Activated T-cell treated with anti-CD3 and anti-CD28 coated beads, Interleukin-2, amount 50 U/mL, for 1 hour (primary cell): ENCODE measurements around the gene DGKD.

Experiments used
- DNase-seq: peaks from one replicate; pipeline ENCODE4 v3.0.0-alpha.2; 2020

The DGKD gene

DNA sequence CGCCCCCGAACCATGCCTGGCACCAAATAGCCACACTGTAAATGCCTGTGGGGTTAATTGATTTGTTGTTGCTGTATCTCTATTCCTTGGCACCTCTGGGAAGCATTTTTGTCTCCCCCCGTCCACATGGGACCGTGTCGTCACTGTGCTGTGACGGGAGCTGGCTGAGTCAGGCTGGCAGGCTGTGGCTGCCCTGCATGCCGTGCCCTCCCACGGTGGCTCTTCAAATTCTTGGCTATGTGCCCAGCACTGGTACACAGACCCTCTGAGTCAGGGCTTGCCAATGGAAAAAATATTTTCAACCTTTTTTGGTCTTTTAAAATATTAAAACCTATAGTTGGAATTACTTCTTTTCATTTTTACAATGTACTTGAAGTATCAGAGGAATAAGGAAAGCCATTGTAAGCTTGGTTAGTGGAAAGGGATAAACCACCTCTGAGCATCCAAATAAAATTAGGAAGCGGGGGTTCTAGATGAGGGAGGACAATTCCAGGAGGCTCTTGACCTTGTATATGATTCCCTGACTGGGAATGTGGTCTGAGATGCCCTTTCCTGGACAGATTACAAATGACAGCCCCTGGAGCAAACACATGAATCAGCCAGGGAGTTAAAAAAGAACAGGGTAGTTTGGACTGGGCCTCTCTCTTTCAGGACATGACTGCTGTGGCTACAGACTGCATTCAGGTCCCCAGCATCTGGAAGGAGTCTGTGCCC lies 59.4 kb downstream of the DGKD start:
- peak; percentile 72 for DNase-seq

DNA sequence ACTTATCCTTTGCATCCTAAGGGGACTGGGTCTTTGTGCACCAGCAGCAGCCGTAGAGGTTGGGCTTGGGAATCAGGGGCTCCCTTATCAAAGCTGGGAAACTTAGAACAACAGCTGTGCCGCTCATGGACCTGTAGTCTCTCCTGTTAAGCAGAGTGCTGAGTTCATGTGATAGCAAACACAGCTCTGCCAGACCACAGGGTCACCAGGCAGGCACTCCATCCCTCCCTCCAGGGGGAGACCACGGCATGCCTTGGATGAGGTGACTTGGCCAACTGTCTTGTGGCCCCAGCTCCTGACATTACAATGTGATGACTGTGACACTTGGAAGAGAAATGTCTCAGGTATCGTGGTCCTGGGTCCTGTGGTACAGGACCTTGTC lies 60.0 kb downstream of the DGKD start:
- DNase-seq = no peak

DNA sequence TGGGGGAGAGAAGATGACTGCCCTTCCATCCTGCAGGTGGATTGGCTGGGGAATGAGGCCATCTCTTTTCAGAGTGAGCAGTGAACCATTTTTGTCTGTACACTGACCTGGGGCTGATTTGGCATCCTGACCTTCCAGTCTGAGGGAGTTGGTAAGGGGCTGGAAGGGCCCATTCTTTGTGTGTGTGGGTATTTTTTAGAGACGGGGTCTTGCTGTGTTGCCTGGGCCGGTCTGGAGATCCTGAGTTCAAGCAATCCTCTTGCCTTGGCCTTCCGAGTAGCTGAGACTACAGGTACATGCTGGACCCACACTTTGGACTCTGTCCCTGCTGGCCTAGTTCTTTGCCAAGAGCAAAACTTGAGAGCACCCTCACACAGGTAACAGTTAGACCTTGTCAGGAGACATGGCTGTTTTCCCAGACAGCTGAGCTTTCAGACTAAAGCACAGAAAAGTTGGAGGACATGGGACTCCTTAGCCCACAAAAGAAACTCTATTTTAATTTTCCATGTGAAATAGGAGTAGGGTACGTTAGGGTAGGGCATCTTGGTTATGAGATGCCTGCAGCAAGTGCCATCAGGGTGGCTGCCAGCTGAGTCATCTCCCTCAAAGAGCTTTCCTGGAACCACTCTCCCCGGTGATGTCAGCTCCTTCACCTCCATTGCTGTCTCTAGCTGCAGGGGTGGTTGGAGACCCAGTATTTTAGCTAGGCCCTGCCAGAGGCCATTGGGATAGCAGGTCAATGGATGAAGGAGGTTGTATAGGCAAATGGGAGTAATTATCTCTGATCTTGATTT lies 60.7 kb downstream of the DGKD start:
- DNase-seq = no peak

- DNase-seq = no peak
Observed at GRCh38 chr2:233416199-233416598, 61.9 kb downstream of the DGKD start.

- DNase-seq = no peak
Observed at GRCh38 chr2:233416706-233417105, 62.4 kb downstream of the DGKD start.

DNA sequence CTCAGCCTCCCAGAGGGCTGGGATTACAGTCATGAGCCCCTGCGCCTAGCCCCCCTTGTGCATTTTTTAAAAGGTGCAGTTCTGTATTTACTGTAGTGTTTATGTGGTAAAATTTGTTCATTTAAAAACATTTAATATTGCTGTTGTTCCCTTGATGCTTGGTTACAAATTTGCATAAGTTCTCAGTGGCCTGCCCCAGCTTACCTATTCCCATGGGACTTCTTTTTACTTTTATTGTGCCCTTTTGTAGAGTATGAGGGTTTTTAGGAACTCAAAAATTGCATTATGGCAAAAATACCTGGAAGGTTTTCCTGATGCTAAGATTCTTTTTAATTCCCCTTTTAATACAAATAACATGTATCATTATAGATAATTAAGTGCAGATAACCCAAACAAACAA lies 63.0 kb downstream of the DGKD start:
- DNase-seq = no peak

GRCh38 chr2:233418052-233418760 lies 63.9 kb downstream of the DGKD start:
- DNase-seq = no peak

DNA sequence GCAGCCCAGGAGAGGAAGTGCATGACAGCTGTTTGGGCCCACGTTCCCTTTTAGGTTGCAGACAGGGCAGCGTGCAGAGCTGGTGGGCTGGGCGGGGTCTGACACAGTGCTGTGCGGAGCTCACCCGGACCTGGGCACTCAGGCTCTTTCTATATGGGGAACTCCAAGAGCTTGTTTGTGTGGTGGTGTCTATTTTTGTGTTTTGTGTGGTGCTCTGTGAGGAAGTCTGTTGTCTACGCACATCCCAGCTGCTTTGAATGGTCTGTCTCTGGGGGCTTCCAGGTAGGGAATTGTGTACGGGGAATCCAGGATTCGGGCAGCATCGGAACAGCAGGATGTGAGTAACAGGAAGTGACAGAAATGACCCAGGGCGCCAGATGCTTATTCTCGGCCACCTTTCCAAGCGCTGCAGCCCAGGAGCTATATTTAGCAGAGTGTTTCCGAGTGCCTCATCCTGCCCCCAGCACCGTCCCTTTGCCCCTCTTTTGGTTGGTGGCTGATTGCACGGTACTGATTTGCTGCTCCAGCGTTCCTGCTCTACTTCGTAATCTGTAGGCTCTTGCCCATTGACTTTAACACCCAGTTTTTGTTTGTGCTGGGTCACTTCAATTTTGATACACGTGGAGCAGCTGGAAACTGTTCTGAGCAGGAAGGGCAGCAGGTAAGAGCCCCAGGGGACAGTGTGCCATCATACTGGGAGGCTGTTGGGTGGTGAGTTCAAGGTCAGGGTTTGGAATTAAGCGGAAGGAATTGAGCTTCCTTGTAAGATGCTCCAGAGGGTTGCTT lies 64.7 kb downstream of the DGKD start:
- DNase-seq = peak; percentile 67

DNA sequence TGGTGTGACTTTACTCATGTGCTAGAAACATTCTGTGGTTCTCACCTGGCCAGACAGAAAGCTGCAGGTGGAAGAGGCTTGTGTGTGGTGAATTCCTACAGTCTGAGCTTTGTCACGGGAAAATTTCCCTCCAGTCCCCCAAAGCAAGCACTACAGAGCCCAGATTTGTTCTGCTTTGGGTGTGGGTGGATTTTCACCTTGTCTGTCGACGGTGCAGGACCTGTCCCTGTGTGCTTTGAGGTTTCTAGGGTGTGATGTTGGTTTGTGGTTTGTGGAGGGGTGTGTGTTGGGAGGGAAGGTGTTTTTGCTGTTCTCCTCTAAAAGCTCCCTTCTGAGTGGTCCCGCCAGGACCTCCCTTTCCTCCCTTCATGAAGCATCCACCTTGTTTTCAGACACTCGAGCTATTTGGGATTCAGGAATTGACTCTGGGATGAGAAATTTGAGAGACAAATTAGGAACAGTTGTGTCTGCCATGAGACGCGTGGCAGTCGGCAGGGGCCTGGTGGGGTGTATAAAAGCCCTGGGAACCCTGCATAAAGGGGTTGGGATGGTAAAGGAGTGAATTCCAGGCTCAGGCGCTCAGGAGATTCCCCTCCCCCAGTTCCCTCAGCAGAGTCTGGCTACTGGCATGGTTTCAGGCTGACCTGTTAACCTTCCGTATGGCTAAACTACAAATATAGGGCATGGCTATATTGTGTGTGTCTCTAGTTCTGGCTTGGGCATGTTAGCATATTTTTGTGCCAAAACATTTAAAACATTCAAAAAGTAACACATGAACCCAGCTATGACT lies 65.5 kb downstream of the DGKD start:
- peak; percentile 50 for DNase-seq

- no peak for DNase-seq
Observed at GRCh38 chr2:233421091-233421816, 67.0 kb downstream of the DGKD start.

GRCh38 chr2:233422050-233422639 lies 67.9 kb downstream of the DGKD start:
- DNase-seq = peak; percentile 68

DNA sequence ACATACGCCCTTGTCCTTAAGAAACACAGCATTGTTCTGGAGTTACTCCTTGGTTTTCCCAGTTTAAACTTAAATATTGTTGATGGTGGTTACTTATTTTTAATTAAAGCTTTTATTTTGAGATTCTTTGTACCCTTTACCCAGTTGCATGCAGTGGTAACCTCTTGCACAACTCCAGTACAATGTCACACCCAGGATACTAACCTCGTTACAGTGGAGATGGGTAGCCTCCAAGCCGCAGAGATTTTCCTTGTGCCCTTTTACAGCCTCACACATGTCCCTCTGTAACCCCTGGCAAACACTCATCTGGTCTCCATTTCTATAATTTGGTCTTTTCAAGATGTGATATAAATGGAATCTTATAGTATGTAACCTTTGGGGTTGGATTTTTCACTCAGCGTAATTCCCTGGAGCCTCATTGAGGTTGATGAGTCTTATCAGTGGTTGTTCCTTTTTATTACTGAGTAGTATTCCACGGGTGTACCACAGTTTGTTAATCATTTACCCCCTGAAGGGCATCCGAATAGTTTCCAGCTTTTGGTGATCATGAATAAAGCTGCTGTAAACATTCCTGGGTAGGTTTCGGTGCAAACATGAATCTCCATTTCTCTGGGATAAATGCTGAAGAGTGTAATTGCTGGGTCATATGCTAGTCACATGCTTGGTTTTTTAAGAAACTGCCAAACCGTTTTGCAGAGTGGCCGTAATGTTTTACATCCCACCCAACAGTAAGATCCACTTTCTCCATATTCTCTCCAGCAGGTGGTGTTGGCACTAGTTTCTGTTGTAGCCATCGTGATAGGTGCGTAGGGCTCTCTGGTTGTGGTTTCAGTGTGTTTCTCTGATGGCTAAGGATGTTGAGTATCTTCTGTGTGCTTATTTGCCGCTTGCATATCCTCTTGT lies 68.6 kb downstream of the DGKD start:
- no peak for DNase-seq

GRCh38 chr2:233423552-233423860 lies 69.2 kb downstream of the DGKD start:
- no peak for DNase-seq

DNA sequence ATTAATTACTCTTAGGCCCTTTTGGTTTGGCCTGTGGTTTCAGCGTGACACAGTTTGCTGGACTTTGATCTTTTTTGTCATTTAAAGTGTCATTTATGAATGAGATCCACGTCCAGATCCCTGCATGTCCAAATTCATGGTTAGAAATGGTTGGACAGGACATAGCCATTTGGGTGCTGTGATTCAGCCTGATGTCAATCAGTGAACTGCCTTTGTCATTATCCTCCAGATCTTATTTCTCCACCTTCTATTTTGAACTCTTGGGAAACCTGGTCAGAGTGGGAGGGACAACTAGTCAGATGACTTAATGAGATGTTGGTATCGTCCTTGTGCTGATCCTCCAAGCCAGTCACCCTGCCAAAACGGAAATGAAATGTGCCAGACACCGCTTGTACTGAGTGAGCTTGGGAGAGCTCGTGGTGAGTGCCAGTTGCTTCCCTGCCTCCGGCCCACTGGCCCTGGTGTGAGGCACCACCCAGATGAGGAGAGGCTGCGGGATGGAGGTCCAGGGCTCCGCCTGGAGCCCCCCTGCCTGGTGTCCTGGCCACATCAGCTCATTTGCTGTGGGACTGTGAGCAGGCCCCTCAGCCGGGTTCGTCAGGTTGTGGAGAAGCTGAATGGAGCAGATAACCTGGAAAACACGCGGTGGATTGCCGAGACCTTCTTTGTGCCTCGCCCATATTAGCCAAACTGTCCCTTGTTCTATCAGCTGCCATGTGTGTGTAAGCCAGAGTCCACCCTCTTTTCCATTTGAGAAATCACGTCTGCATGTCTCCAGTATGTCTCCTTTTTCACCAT lies 70.1 kb downstream of the DGKD start:
- DNase-seq = no peak

- DNase-seq = no peak
Observed at GRCh38 chr2:233426619-233427342, 72.5 kb downstream of the DGKD start.

DNA sequence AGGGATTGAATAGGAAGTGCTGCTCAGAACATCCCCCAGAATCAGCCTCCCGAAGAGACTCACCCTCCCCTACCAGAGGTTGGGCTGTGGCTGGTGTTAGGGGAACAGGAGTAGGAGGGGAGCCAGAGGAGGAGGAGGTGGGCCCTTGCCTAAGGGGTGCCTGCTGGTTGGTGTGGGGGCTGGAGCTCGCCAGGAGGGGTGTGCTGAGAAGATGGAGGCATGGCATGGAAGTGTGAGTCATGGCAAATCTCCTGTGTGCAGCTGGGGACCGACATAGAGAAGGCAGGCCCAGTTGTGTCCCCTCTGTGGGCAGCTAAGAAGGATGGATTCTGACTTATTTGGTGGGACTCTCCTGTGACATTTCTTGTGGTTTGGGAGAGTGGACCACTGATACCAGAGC lies 73.7 kb downstream of the DGKD start:
- DNase-seq = no peak

DNA sequence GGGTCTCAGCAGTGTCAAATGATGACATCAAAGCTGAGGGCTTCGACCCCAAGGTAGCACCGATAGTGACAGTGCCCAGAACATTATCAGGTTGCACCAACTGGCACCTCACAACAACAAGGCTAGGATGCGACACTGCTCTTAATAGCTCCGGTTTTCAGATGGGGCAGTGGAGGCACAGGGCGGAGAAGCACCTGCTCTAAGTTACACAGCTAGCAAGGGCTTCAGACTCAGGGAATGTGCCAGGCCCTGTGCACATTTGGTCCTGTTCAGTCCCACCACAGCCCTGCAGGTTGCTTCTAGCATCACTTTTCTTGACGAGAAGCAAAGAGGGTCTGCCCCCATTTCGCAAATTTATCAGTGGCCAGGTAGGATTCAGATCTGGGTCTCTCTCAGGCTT lies 74.1 kb downstream of the DGKD start:
- peak; percentile 12 for DNase-seq

GRCh38 chr2:233429175-233429897 lies 75.0 kb downstream of the DGKD start:
- peak; percentile 13 for DNase-seq
